GM21576 (cell line): ENCODE data around the gene INCENP.
"Not testable (repeated sequence)": the region's sequence is repeated elsewhere in the genome, so short reads cannot be mapped to it uniquely, and the experiment has no call there.

Experiments
- ATAC-seq: cut with Tn5 transposase; IDR thresholded peaks from one replicate; pipeline ENCODE4 v1.9.1; 2021; ENCODE audit warnings: mild to moderate bottlenecking, moderate library complexity; ENCODE audit not compliant: unreplicated experiment

INCENP gene

GRCh38 chr11:62166371-62166770, 42.6 kb downstream of the INCENP start:
- ATAC-seq = no peak

- ATAC-seq = no peak
Measured at GRCh38 chr11:62169448-62169847, 45.6 kb downstream of the INCENP start.

- no peak for ATAC-seq
Measured at GRCh38 chr11:62169935-62170334, 46.1 kb downstream of the INCENP start.

GRCh38 chr11:62171261-62171723, 47.5 kb downstream of the INCENP start:
- no peak for ATAC-seq

GRCh38 chr11:62172294-62172693, 48.5 kb downstream of the INCENP start:
- no peak for ATAC-seq

- no peak for ATAC-seq
Measured at GRCh38 chr11:62176766-62177165, 53.0 kb downstream of the INCENP start.

- ATAC-seq = no peak
Measured at GRCh38 chr11:62179995-62180394, 56.2 kb downstream of the INCENP start.

- no peak for ATAC-seq
Measured at GRCh38 chr11:62181097-62181496, 57.3 kb downstream of the INCENP start.

- no peak for ATAC-seq
Measured at GRCh38 chr11:62182147-62182891, 58.5 kb downstream of the INCENP start.

- ATAC-seq = no peak
Measured at GRCh38 chr11:62186195-62186594, 62.4 kb downstream of the INCENP start.

- ATAC-seq = no peak
Measured at GRCh38 chr11:62190011-62190410, 66.2 kb downstream of the INCENP start, which contains the start of gene SCGB1D1. TSS of gene SCGB1D1 (plus strand) at chr11:62190216. CDS start at chr11:62190285, 69 bp downstream.

GRCh38 chr11:62193952-62194351, 70.1 kb downstream of the INCENP start:
- no peak for ATAC-seq

GRCh38 chr11:62195010-62195409, 71.2 kb downstream of the INCENP start:
- ATAC-seq = not testable (repeated sequence)

- ATAC-seq = no peak
Measured at GRCh38 chr11:62195945-62196344, 72.1 kb downstream of the INCENP start.

GRCh38 chr11:62197400-62197799, 73.6 kb downstream of the INCENP start:
- ATAC-seq = not testable (repeated sequence)

- no peak for ATAC-seq
Measured at GRCh38 chr11:62201376-62201775, 77.6 kb downstream of the INCENP start.
